COLO829 (cell line): ENCODE data around the gene HSPA6.
"Not testable (repeated sequence)": the region's sequence is repeated elsewhere in the genome, so short reads cannot be mapped to it uniquely, and the experiment has no call there.

Experiments used
- DNase-seq: peaks from one replicate; pipeline ENCODE4 v3.0.0; 2012; ENCODE audit warnings: low spot score

Gene HSPA6

DNA sequence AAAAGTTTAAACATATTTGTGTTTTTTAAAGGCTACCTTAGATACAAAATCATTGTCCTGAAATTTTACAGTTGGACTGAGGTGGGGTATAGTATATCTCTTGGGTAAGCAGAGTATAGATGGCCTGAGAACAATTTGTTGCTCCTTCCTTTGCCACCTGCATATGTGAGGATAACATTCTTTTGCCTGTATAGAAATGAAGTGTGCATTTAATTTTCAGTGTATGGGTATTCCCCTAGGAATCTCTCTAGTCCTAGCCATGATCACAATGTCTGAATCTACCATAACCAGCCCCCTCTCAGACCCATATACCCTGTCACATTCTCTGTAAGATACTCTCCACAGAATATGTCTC, 21.0 kb upstream of the HSPA6 start:
- no peak for DNase-seq

DNA sequence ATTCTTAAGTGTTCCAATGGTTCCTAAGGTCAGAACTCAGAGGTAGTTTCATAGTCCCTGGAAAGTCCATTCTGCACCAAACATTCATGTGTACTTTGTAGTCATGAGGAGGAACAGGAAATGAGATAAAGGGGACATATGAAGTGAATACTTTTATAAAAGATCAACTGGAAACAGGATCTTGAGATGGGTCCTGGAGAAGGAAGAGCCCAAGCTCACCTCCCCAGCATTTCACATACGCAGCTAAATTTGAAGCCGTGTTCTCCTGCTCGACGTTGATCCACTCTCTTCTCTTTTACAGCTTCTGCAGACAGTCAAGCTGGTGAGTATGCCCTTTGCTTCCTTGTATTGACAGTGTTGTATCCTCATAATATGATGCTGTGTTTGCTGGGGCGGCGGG, 18.7 kb upstream of the HSPA6 start:
- DNase-seq = no peak

DNA sequence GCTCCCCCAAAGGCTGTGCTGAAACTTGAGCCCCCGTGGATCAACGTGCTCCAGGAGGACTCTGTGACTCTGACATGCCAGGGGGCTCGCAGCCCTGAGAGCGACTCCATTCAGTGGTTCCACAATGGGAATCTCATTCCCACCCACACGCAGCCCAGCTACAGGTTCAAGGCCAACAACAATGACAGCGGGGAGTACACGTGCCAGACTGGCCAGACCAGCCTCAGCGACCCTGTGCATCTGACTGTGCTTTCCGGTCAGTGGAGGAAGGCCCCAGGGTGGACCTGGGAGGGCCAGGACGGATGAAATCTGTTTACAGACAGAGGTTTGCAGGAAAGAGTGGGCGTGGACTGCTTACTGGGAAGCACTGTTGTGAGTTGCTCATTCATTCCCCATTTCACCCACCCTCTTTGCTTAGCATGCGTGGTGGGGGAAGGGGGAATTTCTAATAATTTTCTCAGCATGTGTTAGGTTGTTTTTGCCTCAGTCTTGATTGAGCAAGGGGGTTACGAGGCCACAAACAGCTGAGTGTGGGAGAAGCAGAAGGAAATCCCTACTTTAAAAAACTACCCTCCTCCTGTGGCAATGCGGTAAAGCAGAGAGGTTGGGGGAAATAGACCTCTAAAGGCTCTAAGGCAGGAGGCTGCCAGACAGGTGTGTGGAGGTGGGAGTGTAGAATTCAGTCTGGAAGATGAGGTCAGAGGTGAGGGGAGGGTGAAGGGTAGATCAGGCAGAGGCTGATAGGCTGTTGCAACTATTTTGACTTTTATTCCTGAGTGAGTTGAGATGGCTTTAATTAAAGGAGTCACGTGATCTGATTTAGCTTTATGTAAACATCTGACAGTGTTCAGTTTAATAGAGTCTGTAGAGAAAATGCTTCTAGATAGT, 17.8 kb upstream of the HSPA6 start:
- peak; percentile 86 for DNase-seq

DNA sequence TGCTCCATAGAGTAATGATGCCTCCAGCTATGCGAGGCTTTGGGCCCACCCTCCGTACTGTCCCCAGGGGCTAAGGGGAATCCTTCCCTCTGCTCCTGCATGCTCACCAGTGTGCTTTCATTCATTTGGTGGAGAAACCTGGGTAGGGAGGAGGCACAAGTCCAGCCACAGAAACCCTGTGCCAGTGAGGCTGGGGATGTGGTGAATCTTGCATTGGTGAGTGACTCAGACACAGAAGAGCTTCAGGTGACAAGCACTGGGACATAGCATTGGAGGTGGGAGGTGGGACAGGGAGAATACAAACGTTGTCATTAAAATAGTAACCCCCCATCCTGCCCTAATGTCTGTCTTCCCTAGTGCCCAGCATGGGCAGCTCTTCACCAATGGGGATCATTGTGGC, 13.9 kb upstream of the HSPA6 start:
- no peak for DNase-seq

DNA sequence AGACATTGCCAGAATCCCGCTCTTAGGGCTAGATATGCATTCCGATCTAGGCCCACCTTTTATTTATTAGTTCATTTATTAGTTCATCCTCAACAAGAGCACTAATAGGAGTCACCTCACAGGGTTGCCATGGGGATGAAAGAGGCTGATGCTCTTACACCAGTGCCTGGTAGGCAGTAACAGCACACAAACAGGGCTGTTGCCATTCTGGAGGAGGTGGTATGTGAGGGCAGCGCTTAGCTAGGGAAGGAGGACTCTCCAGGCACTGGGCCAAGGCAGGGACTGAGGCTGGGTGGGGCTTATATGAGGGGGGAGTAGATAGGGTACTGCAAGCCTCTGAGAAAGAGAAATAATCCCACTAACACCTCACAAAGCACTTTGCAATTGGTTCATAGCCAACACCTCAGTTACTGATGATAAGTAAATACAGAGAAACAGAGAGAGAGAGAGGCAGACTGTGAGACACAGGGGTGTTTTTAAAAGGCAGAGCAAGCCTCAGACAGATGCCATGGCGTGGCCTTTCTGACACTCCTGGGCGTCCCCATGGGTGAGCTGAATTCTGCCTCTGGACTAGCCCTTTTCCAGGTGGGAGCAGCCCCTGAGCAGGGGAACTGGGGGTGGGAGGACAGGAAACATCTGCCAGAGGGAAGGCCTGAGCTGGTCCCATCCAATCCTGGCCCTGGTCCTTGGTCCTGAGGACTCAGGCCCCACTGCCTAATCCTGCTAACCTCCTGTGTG, 13.2 kb upstream of the HSPA6 start:
- no peak for DNase-seq

DNA sequence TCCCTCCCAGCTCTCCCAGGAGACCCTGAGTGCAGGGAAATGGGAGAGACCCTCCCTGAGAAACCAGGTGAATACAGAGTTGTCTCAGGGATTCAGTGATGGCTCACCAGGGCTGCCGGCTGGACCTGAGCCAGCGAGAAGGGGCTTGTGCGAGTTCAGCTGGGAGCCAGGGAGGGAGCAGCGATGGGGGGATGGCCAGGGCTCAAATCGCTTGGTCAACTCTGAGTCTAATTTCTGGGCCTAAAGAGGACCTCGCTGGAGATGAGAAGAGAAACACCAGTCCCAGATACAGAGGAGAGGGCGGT, 12.6 kb upstream of the HSPA6 start:
- DNase-seq = no peak

DNA sequence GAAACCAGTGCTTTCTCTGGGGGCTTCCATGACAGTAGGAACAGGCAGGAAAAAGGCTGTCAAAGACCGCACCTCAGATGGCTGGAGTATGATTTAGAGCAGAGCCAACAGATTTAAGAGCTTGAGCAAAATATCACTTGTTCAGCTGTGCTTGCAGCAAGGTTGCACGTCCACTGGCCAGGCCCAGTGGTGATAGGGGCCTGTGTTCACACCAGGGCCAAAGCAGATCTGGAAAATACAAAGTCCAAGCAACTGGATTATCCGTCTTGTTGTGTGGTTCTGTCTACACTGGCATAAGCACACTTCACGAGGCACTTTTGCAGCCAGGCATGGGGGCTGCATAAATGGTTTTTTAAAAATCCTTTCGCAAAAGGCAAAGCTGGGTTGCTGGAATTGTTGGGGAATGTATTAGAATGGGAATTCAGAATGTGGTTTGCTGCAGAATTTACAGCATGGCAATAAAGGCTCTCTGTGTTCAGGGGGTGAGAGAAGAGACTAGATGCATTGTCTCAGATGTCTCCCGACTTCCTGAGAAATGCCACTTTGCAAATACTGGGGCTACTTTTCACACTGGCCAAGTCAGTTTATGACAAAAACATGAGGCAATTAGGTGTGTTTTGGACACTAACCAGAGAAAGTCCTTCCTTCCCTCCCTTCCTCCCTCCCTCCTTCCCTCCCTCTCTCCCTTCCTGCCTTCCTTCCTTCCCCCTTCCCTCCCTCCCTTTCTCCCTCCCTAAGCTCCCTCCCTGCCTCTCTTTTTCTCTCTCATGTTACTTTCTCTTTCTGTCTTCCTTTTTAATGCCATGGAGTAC, 11.5 kb upstream of the HSPA6 start:
- DNase-seq = not testable (repeated sequence)

DNA sequence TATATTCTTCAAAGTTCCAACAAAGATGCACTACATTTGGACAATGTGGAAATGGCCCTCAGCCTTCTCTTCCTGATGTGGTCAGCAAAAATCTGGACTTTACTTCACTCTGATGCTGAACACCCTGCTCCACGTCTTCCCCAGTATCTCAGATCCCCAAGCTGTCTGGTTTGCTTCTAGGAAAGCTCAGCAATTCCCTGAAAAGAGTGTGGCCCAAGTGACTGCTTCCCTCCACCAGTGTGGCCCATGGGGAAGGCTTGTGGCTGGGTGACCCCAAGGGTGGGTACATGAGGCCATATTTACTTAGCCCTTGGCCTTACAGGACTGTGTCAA, 10.9 kb upstream of the HSPA6 start:
- DNase-seq = not testable (repeated sequence)

DNA sequence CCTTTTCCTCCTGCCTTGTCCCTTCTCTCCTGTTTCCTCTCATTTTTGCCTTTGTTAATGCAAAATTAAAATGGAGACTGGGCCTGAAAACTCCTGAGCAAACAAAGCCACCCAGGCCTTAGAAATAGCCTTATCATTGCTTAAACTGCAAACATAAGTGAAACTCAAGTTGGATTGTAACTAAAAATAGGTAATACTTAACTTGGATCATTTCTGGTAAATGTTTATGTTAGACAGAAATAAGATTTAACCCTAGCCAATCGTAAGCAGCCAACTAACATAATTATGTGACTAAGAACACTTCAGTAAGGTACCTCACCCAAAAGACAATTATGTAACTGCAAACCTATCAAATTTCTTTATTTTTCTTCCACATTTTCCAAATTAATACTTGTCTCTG, 10.4 kb upstream of the HSPA6 start:
- not testable (repeated sequence) for DNase-seq

DNA sequence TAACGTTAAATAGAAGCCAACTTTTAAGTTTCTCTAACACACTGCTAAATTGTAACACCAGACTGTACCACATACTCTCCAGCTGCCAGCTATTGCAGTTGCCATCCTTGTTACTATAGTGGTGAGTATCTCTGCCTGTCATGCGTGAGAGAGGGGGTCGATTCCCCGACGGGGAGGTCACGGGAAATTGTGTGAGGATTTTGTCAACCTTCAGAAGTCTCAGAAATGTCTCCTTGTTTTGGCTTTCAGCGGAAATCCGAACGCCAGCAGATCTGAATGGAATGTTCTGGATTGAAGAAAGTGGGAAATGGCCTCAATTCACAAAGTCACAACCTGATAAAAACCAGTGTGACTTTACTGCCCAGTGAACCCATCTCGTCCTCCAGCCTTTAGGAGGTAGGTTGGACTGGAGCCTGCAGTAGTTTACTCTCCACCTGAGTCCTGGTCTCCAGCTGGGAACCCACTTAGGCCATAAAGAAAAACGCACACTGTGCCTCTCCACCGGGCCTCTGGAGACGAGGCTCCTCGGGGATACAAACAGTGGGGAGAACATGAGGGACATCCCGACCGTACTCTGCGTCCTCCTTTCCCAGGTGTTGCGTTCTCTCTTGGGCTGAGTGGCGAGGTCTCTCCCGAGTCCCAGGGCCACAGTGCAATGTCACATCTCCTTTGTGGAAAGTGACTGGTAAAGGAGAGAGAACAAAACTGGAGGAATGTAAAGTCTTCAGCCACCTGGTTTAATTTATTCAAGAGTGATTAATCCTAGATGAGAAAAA, 1.1 kb upstream of the HSPA6 start:
- not testable (repeated sequence) for DNase-seq

DNA sequence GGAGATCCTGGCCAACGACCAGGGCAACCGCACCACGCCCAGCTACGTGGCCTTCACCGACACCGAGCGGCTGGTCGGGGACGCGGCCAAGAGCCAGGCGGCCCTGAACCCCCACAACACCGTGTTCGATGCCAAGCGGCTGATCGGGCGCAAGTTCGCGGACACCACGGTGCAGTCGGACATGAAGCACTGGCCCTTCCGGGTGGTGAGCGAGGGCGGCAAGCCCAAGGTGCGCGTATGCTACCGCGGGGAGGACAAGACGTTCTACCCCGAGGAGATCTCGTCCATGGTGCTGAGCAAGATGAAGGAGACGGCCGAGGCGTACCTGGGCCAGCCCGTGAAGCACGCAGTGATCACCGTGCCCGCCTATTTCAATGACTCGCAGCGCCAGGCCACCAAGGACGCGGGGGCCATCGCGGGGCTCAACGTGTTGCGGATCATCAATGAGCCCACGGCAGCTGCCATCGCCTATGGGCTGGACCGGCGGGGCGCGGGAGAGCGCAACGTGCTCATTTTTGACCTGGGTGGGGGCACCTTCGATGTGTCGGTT, 477 bp downstream of the HSPA6 start:
- DNase-seq = not testable (repeated sequence)

DNA sequence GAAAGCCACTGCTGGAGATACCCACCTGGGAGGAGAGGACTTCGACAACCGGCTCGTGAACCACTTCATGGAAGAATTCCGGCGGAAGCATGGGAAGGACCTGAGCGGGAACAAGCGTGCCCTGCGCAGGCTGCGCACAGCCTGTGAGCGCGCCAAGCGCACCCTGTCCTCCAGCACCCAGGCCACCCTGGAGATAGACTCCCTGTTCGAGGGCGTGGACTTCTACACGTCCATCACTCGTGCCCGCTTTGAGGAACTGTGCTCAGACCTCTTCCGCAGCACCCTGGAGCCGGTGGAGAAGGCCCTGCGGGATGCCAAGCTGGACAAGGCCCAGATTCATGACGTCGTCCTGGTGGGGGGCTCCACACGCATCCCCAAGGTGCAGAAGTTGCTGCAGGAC, 981 bp downstream of the HSPA6 start:
- DNase-seq = not testable (repeated sequence)

DNA sequence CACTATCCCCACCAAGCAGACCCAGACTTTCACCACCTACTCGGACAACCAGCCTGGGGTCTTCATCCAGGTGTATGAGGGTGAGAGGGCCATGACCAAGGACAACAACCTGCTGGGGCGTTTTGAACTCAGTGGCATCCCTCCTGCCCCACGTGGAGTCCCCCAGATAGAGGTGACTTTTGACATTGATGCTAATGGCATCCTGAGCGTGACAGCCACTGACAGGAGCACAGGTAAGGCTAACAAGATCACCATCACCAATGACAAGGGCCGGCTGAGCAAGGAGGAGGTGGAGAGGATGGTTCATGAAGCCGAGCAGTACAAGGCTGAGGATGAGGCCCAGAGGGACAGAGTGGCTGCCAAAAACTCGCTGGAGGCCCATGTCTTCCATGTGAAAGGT, 1.6 kb downstream of the HSPA6 start:
- DNase-seq = not testable (repeated sequence)

DNA sequence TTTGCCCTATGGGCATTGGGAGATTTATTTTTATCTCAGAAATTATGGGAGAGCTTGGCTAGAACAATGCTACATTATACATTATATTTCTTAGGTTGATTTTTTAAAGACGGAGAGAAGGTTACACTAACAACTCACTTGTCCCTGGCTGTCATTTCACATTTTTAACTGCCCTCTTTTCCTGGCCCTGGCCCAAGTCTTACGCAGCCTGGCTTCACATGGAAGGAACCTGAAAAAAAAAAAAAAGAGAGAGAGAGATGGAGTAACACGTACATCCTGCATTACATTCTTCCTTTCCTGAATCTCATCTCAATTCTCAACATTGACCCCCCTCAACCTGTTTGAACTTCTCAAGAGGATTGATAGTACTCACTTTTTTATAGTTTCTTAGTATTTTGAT, 4.2 kb downstream of the HSPA6 start:
- DNase-seq = not testable (repeated sequence)

DNA sequence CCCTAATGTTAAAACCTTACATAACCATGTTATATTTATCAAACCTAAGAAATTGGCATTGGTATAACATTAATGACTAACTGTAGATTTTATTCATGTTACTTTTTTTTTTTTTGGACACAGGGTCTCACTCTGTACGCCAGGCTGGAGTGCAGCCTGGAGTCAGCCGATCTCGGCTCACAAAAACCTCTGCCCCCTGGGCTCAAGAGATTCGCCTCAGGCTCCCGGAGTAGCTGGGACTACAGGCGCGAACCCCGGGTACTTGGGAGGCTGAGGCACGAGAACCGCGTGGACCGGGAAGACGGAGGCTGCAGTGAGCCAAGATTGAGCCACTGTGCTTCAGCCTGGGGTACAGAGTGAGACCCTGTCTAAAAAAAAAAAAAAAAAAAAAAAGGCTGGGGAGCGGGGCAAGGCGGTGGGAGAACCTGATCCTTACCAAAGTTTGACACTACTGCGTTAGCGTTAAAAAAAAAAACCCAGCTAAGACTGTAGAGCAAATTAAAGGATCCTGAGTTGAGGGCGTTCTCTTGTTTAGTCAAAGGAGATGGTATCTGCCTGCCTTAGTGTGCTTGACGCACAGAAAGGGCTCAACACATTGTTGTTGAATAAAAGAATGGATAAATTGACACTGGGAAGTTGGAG, 5.2 kb downstream of the HSPA6 start:
- DNase-seq = not testable (repeated sequence)

DNA sequence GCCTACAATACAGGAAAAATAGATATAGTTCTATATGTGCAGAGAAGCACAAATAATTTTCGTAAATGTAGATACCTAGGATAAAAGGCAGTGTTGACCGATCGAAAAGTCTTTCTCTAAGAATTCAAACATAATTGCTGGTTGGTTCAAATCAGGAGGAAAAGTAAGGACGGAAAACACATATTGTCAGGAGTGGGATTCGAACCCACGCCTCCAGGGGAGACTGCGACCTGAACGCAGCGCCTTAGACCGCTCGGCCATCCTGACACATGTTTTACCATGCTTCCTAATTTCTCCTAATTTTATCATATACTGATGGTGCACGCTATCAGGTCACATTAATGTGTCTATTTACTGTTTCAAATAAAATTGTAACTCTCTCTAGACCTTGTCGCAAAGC, 5.8 kb downstream of the HSPA6 start:
- DNase-seq = peak; percentile 65

DNA sequence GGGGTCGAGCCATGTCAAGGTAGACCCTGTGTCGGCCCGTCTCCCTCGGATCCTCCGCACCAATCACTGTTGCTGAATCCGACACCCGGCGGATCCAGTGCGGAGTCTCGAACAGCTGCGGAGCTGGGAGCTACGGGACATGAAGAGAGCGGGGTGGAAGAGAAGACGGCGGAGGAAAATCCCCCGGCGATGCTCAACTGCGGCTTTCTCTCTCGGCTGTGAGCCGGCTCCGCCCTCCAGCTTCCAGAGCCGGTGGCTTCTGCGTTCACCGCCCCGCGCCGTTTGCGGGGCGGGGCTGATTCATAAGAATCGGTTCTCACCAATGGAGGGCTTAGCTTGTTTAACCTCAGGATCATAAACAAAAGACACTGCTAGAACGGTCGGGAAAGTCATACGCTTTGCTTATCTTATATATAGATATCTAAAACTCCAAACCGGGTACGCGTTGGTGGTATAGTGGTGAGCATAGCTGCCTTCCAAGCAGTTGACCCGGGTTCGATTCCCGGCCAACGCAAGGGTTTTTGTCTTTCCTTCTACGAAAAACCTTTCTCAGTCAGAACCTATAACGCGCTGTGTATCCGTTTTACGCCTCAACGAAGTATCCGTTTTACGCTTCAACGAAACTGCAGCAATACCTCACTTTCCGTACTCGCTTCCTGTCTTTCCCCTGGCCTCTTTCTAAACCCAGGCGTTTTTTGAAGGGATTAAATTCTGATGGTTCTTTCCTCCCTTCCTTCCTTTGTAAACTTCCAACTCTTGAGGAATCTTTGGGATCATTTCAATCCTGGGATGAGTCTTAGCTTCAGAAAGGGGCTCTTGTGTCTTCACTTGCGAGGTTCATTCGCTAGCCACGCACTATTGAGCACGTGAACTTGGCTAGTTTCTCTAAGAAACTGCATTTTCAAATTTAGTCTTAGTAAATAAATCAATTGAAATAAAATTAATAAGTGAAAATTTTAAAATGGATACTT, 6.6 kb downstream of the HSPA6 start:
- DNase-seq = peak; percentile 89

DNA sequence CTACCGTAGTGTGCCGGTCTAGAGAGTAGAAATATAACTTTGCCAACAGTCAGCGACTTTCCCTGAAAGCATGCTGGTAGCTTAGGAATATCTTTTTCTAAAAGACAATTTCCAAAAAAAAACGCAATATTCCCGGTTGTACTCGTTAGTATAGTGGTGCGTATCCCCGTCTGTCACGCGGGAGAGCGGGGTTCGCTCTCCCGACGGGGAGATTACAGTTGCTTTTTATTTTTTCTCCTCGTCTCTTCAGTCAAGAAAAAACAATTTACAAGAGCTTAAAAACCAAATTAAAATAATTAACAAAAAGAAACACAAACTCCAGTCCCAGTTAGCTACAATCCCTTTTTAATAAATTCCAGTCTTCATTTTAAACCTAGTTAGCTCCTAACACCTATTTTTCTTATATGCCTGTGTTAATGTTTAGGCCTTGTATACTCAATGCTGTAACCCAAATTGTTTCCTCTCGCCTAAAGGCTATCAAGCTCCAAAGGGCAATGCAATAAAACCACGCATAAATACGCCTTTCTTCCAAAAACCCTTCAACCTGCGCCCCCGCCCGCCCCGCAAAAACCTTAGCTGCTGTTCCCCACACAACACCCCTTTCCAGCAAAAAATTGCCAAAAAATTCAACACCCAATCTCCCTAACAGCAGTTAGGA, 7.8 kb downstream of the HSPA6 start:
- DNase-seq = peak; percentile 26
